Measurements from ENCODE around the gene PPA1.
A peak's percentile ranks its signal among the peaks of the same experiment; 100 is the strongest.

Gene PPA1

DNA sequence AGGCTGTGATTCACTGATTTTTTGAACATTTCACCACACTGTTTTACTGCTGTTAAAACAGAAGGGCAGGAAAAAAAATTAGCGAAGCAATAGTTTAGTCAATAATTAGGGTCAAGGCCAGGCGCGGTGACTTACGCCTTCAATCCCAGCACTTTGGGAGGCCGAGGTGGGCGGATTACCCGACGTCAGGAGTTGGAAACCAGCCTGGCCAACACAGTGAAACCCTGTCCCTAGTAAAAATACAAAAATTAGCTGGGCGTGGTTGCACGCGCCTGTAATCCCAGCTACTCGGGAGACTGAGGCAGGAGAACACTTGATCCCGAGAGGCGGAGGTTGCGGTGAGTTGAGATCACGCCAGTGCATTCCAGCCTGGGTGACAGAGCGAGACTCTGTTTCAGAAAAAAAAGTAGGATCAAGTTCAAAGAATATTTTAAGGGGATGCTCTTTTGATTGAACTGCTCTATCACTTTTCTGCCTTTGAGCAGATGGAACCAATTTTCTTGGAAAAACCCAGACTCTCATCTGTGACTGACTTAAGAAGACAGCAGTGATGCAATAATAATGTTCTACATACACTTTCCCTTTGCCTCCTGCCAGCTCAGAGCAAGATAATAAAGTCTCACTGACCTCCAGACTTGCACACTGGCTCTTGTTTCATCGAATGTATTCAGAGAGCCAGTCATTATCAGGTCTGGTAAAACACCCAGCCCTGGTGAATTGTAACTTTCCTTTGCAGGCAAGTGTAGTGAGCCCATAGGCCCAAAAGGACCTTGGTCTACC is 1.6 kb upstream of the PPA1 start:
- TF ChIP-seq, protein P1, sequence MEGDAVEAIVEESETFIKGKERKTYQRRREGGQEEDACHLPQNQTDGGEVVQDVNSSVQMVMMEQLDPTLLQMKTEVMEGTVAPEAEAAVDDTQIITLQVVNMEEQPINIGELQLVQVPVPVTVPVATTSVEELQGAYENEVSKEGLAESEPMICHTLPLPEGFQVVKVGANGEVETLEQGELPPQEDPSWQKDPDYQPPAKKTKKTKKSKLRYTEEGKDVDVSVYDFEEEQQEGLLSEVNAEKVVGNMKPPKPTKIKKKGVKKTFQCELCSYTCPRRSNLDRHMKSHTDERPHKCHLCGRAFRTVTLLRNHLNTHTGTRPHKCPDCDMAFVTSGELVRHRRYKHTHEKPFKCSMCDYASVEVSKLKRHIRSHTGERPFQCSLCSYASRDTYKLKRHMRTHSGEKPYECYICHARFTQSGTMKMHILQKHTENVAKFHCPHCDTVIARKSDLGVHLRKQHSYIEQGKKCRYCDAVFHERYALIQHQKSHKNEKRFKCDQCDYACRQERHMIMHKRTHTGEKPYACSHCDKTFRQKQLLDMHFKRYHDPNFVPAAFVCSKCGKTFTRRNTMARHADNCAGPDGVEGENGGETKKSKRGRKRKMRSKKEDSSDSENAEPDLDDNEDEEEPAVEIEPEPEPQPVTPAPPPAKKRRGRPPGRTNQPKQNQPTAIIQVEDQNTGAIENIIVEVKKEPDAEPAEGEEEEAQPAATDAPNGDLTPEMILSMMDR (IDR thresholded peaks at IDR 0.05; ENCODE audit: borderline replicate concordance, insufficient read depth, low read depth, low read length): no peak
- H3K4me3 ChIP-seq (ENCODE audit: low read depth, low read length): no peak overlapping the region

DNA sequence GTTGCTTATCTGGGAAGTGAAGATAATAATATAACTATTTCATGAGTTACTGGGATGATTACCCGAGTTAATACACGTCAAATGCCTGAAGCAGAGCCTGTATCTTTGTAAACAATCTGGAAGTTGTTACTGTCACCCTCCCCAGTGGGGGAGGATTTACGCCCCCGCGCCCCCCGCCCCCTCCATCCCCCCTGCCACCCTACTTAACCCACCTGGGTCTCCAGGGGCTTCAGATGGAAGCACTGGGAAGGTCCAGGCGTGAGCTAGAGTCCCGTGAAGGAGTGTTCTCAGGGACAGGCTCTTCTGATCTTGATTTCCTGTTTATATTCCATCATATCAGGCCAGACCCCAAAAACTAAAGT is 691 bp upstream of the PPA1 start:
- TF ChIP-seq, protein P1 (IDR thresholded peaks at IDR 0.05; ENCODE audit: borderline replicate concordance, insufficient read depth, low read depth, low read length): no peak
- peak overlapping the region; percentile 54 for H3K4me3 ChIP-seq (ENCODE audit: low read depth, low read length)

- H3K4me3 ChIP-seq (ENCODE audit: low read depth, low read length): peak overlapping the region; percentile 54
- TF ChIP-seq, protein P1 (IDR thresholded peaks at IDR 0.05; ENCODE audit: borderline replicate concordance, insufficient read depth, low read depth, low read length): no peak
Observed at GRCh38 chr10:70232859-70233108, 445 bp downstream of the PPA1 start.

- TF ChIP-seq, protein P1 (IDR thresholded peaks at IDR 0.05; ENCODE audit: borderline replicate concordance, insufficient read depth, low read depth, low read length): no peak
- peak overlapping the region; percentile 54 for H3K4me3 ChIP-seq (ENCODE audit: low read depth, low read length)
Observed at GRCh38 chr10:70232155-70232858, 922 bp downstream of the PPA1 start.

GRCh38 chr10:70228491-70228890 is 4.7 kb downstream of the PPA1 start:
- TF ChIP-seq, protein P1 (IDR thresholded peaks at IDR 0.05; ENCODE audit: borderline replicate concordance, insufficient read depth, low read depth, low read length): no peak
- no peak overlapping the region for H3K4me3 ChIP-seq (ENCODE audit: low read depth, low read length)

GRCh38 chr10:70227548-70228320 is 5.5 kb downstream of the PPA1 start:
- no peak overlapping the region for H3K4me3 ChIP-seq (ENCODE audit: low read depth, low read length)
- TF ChIP-seq, protein P1 (IDR thresholded peaks at IDR 0.05; ENCODE audit: borderline replicate concordance, insufficient read depth, low read depth, low read length): no peak
